Spinal cord (tissue), 10 donors: ENCODE data around the gene STPG4. TPM values are rescaled to one million over a fixed set of nuclear protein-coding genes. Genes with fewer than 3 reads are reported as not detected.
A peak's percentile ranks its signal among the peaks of the same experiment; 100 is the strongest.
"Not testable (repeated sequence)": the region's sequence is repeated elsewhere in the genome, so short reads cannot be mapped to it uniquely, and the experiment has no call there.

Experiments used
- DNase-seq, 6 donors: peaks; one replicate each; pipeline versions ENCODE4 v3.0.0 to v3.0.0-alpha.2; 2013 to 2015; ENCODE audit warnings: low spot score in 6 of 6, low read depth in 4 of 6
- H3K27ac ChIP-seq: one replicate; pipeline ENCODE4 v1.5.1; 2013; ENCODE audit warnings: low read depth, low read length, control low read depth
- H3K27me3 ChIP-seq: one replicate; pipeline ENCODE4 v1.6.1; 2013; ENCODE audit warnings: low read length; ENCODE audit not compliant: control insufficient read depth, insufficient read depth
- H3K36me3 ChIP-seq: one replicate; pipeline ENCODE4 v1.6.1; 2013; ENCODE audit warnings: low read length; ENCODE audit not compliant: control insufficient read depth, insufficient read depth
- H3K4me1 ChIP-seq: one replicate; pipeline ENCODE4 v1.6.1; 2013; ENCODE audit warnings: low read length; ENCODE audit not compliant: control insufficient read depth, insufficient read depth
- H3K4me3 ChIP-seq: one replicate; pipeline ENCODE4 v1.5.1; 2013; ENCODE audit warnings: low read depth, low read length, control low read depth
- H3K9me3 ChIP-seq: one replicate; pipeline ENCODE4 v1.6.1; 2013; ENCODE audit warnings: low read length; ENCODE audit not compliant: control insufficient read depth, insufficient read depth
- WGBS: methylation state at CpG from one replicate; pipeline ENCODE4 v1.1.5; 2013; ENCODE audit warnings: missing lambda C conversion rate; ENCODE audit not compliant: insufficient coverage; 5-methylcytosine and 5-hydroxymethylcytosine counted together
- polyA plus RNA-seq, 2 donors: library from polyadenylated mRNA; unstranded; fragments of 120-200 nt; gene quantifications; one replicate each; pipeline ENCODE4 v1.2.1, GENCODE V29; 2013; ENCODE audit not compliant: insufficient read length in 2 of 2
- total RNA-seq, 2 donors: library from RNA; depleted of rRNA in 1 of 2; stranded (reverse); fragments of 120-200 nt in 1 of 2; fragments of >200 nt in 1 of 2; gene quantifications; one replicate each; pipeline versions ENCODE4 v1.2.3 to v1.2.4, GENCODE V29; 2013 to 2014
- donor health status: healthy.

Gene STPG4
- total and polyA plus RNA-seq, 4 donors = 0.35 to 0.74 (median 0.44) TPM; not detected in 1

GRCh38 chr2:47177043-47177565 lies 22.0 kb upstream of the STPG4 start:
- no peak for DNase-seq
- peak overlapping the region; percentile 100 for H3K27ac ChIP-seq
- no peaks in the 10 kb centered on the region for H3K4me1 ChIP-seq
- no peaks in the 10 kb centered on the region for H3K9me3 ChIP-seq
- no peaks in the 10 kb centered on the region for H3K36me3 ChIP-seq
- peak overlapping the region; percentile 99 for H3K4me3 ChIP-seq
- WGBS = 7% methylated on average over 12 of the region's 16 CpGs
- no peaks in the 10 kb centered on the region for H3K27me3 ChIP-seq

DNA sequence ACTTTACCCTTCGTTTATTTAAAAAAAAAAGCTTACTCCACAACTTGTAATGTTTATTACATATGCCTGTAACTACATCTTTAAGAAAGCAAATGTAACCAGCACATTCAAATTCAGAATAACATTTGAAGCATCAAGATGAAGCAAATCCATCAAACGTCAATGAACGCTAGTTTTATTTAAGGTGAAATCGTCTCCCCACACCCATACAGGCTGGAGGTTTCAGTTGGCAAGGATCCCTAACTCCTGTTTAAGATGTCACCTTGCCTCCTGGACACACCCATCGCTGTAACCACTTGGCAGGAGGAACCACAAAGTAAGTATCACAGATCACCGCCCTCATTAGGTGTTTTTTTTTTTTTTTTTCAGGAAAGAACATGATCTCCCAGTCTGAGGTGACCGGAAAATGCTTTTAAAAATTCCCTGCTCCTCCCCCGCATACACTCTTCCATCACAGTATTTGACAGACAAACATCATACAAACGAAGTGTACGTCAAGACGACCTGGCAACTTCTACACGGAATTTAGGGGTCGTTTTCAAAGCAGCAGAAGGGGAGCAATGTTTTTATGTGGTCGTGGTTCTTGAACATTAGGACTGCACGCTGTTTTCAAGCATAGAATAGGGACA lies 19.7 kb upstream of the STPG4 start:
- H3K27ac ChIP-seq = peak overlapping the region; percentile 94
- DNase-seq = peak in 3 of 6 donors; percentile 24 to 65 (median 65)
- peak overlapping the region; percentile 86 for H3K4me3 ChIP-seq
- H3K9me3 ChIP-seq = no peaks in the 10 kb centered on the region
- no peaks in the 10 kb centered on the region for H3K4me1 ChIP-seq
- no peaks in the 10 kb centered on the region for H3K36me3 ChIP-seq
- no peaks in the 10 kb centered on the region for H3K27me3 ChIP-seq
- 0% methylated on average over 7 of the region's 15 CpGs for WGBS

- 14% methylated on average over 1 of the region's 9 CpGs for WGBS
- Histone ChIP-seq H3K4me3 (peak overlapping the region; percentile 86), H3K27me3 (no peaks in the 10 kb centered on the region), H3K9me3 (no peaks in the 10 kb centered on the region), H3K4me1 (no peaks in the 10 kb centered on the region), H3K27ac (peak overlapping the region; percentile 94), H3K36me3 (no peaks in the 10 kb centered on the region)
- peak in 2 of 6 donors; percentile 36 to 56 for DNase-seq
These were observed 19.1 kb upstream of the STPG4 start for GRCh38 chr2:47173986-47174732.

DNA sequence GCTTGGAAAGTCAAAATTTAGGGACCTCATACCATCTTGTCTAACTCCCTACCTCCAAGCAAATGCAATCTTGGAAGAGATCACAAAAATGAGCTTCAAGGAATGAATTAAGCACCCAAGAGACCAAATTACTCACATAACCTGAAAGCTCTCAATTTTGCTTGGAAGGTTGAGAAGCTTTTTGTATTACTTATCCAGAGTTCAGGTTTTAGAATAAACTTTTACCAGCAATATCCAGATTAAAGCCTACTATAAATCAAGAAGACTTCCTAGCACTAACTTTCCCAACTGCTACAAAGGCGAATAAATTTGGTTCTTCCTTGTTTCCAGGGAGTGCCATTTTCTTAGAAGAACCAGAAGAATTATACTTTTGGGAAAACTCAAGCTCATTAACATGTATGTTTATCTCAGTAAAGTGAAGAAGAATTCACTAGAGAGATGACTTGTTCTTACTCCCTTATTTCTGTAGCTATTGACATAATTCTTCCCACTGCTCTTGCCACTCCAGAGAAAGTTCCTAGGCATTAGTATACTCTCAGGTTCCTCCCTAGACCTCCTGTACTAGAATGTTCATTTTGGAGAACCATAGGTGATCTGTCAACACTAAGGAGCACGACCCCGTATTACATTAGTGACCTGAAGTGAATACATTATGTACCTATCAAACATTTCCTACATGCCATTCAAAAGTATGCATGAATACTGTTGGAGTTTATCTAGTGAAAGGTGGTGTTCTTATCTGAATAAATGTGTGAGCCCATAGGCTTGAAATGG lies 18.0 kb upstream of the STPG4 start:
- Histone ChIP-seq H3K27ac (peak overlapping the region; percentile 26), H3K9me3 (no peaks in the 10 kb centered on the region), H3K4me3 (peak overlapping the region; percentile 86), H3K27me3 (no peaks in the 10 kb centered on the region), H3K4me1 (no peaks in the 10 kb centered on the region), H3K36me3 (peaks cover 4% of the 10 kb centered on the region)
- WGBS = no CpG with 5 or more reads among the region's 3 CpGs
- DNase-seq = peak in 1 of 6 donors; percentile 25

DNA sequence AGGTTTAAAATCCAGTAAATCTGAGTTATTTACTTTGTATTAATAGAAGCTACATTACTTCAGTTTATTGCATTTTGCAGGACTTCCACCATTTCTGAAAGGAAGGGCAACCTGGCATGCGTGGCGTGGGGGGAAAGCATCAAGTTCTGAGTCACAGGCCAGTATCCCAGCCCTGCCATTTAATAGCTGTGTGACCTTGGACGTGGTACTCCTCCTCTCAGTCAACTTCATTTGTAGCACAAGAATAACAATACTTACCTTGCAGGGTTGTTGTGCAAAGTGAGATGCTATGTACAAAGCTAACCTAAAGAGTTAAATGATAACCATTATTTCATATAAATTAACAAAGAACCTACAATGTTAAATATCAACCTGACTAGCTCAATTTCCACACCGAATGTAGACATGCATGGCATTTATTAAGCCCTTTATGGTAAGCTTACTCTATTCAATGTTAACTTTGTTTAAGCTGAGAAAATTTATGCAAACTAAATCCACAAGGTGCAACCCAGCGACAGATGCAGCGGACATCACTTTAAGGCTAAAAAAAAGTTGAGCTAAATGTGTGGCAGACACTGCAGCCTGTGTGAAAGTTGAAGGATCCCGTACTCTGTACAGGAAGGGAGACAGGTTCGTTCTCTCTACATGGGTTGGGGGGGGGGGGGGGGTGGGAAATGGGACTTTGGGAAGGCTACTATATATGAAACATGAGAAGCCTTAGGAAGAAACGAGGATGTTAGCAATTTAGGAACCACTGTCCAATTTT lies 17.2 kb upstream of the STPG4 start:
- Histone ChIP-seq H3K27me3 (no peaks in the 10 kb centered on the region), H3K27ac (no peak overlapping the region), H3K36me3 (peaks cover 8% of the 10 kb centered on the region), H3K9me3 (no peaks in the 10 kb centered on the region), H3K4me1 (no peaks in the 10 kb centered on the region), H3K4me3 (peak overlapping the region; percentile 12)
- DNase-seq = peak in 1 of 6 donors; percentile 24
- WGBS = no CpG with 5 or more reads among the region's 9 CpGs

DNA sequence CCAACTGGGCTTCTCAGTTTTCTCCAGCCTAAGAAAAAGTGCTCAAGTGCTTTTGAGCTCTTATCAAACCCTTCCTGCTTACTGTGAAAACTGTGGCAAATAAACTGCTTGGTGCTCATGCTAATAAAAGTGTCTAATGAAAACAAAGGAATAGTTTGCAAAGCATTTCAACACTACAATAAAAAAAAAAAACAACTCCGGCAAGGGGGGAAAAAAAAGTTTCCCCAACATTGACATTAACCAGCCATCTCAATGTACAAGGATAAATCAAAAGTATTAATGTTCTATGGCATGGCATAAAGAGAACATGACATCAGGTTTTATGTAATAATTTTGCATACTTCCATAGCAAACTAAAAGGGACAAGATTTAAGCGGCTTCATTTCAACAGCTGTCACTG lies 14.7 kb upstream of the STPG4 start:
- Histone ChIP-seq H3K9me3 (no peaks in the 10 kb centered on the region), H3K36me3 (peaks cover 12% of the 10 kb centered on the region), H3K4me3 (peak overlapping the region; percentile 7), H3K27ac (no peak overlapping the region), H3K27me3 (no peaks in the 10 kb centered on the region), H3K4me1 (no peaks in the 10 kb centered on the region)
- WGBS = no CpG with 5 or more reads among the region's 2 CpGs
- DNase-seq = no peak

- not testable (repeated sequence) for DNase-seq, H3K9me3 ChIP-seq, H3K27me3 ChIP-seq, H3K27ac ChIP-seq, H3K4me3 ChIP-seq, H3K4me1 ChIP-seq
- WGBS = 20% methylated on average over 1 of the region's 8 CpGs
- peaks cover 16% of the 10 kb centered on the region for H3K36me3 ChIP-seq
These were observed 13.8 kb upstream of the STPG4 start for GRCh38 chr2:47168895-47169294.

DNA sequence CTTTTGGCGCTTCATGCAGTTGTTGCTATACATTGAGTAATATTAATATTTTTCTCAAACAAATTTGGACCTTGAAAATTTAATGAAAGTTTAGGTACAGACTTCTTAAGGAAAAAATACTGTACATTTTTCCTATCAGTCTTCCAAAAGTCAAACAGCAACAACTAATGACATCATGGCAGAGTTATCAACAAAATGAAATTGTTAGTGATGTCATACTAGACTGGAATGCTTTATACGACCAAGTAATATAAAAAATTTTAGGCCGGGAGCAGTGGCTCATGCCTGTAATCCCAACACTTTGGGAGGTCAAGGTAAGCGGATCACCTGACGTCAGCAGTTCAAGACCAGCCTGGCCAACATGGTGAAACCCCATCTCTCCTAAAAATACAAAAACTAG lies 12.0 kb upstream of the STPG4 start:
- peaks cover 26% of the 10 kb centered on the region for H3K36me3 ChIP-seq
- WGBS = 93% methylated on average over 2 of the region's 5 CpGs
- no peaks in the 10 kb centered on the region for H3K4me1 ChIP-seq
- H3K27ac ChIP-seq = no peak overlapping the region
- no peak overlapping the region for H3K4me3 ChIP-seq
- H3K9me3 ChIP-seq = no peaks in the 10 kb centered on the region
- no peak for DNase-seq
- no peaks in the 10 kb centered on the region for H3K27me3 ChIP-seq

DNA sequence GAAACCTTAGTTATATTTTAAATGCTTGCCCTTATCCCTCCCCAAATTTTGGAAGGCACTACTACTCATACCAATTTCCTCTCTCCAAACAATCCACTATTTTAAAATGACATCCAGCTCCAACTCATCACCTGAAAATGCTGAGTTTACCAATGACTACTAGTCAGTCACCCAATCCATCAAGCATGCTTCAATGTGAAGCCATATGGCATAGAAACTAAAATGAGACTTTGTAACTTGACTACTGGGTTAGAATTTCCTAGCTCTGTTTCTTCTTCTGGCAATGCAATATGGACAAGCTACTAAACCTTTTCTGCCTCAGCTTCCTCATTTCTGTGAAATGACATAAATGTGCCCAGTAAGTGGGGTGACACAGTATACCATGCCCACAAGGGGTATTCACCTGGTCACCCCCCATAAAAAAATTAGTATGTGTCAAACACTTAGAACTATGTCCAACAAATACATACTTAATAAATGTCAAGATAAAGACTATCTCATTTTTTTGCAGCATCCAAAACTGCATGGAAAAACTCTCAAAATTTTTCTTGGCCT lies 10.0 kb upstream of the STPG4 start:
- no peak for DNase-seq
- no peak overlapping the region for H3K4me3 ChIP-seq
- peaks cover 26% of the 10 kb centered on the region for H3K36me3 ChIP-seq
- no peaks in the 10 kb centered on the region for H3K9me3 ChIP-seq
- no peaks in the 10 kb centered on the region for H3K4me1 ChIP-seq
- no peaks in the 10 kb centered on the region for H3K27me3 ChIP-seq
- H3K27ac ChIP-seq = no peak overlapping the region
